Measurements from ENCODE around the gene PAX8. TPM values are rescaled to one million over a fixed set of nuclear protein-coding genes. Genes with fewer than 3 reads are reported as not detected.
"Not testable (repeated sequence)": the region's sequence is repeated elsewhere in the genome, so short reads cannot be mapped to it uniquely, and the experiment has no call there.

The PAX8 gene
- total and polyA plus RNA-seq, 2 experiments from 2014 or later: 0.16 TPM; not detected in 1

DNA sequence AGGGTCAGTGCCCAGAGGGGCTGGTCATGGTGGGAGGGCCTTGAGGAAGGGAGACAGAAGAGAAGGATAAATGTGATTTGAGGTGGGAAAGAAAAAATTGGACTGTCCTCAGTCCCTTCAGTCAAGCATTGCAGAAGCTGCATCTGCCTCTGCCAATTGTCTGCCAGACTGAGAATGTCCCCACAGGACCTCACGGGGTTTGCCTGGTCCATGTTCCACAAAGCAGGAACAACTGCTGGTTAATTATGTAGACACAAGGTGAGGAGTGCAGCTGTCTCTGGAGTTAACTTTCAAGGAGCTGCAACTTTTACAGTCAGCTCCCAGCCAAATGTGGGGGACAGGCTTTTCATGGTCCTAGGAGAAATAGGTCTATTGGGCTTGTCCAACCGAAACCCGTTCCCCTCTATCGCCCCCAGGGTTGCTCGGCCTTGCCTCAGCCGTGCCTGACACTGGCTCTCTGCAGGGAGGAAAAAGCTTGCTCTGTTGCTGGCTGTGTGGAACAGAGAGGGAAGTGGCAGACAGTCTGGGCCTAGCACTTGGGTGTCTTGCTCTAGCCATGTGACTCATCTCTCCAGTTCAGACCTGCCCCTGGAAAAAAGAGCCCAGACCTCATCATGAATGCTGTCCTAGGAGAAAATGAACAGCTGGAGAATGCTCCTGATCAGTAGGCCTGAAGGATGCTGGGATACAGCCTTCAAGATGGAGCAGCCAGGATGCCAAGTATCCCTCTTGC is 31.1 kb upstream of the PAX8 start:
- Histone ChIP-seq H4K20me1 (ENCODE audit: insufficient read depth, poor library complexity, severe bottlenecking) (no peaks in the 10 kb centered on the region), H3K4me3 (no peak overlapping the region), H3K36me3 (replicated peaks; ENCODE audit: insufficient read depth, low read depth) (no peaks in the 10 kb centered on the region), H3K27me3 (no peaks in the 10 kb centered on the region), H3K4me1 (ENCODE audit: insufficient read depth) (no peaks in the 10 kb centered on the region), H3K9me2 (replicated peaks; ENCODE audit: insufficient read depth) (no peaks in the 10 kb centered on the region), H3K79me2 (no peaks in the 10 kb centered on the region), H3K27ac (no peak overlapping the region), H2AFZ (no peak overlapping the region), H3K9me3 (ENCODE audit: low read depth) (no peaks in the 10 kb centered on the region), H3K4me2 (no peak overlapping the region)
- no peak for TF ChIP-seq CTCF (IDR thresholded peaks at IDR 0.05; ENCODE audit: poor library complexity)
- no peak for TF ChIP-seq EZH2 (IDR thresholded peaks at IDR 0.05; ENCODE audit: borderline replicate concordance)
- TF ChIP-seq EZH2phosphoT487 (IDR thresholded peaks at IDR 0.05; ENCODE audit: low read depth, severe bottlenecking, unreplicated experiment): no peak
- 85% methylated on average over 6 of the region's 6 CpGs for WGBS (ENCODE audit: low lambda C conversion rate, missing lambda C conversion rate)
- no peak for DNase-seq (ENCODE audit: low spot score)

DNA sequence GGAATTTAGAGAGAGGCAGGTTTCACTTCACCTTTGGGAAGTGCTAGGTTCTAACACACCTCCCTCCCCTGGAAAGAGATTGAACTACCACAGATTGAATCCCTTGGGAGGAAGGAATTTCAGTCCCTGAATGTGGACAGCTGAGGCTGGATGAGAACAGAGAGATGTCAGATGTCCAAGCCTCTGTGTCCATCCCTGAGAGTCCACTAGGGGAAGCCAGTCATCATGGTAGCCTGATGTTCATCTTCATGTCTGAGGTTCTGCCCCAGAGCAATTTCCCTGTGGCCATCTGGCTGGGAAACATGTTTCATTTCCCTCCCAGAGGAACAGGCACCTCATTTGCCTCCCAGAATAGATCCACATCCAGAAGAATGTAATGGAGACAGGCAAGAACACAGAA is 30.1 kb upstream of the PAX8 start:
- H3K79me2 ChIP-seq; DNase-seq (ENCODE audit: low spot score); H3K9me3 ChIP-seq (ENCODE audit: low read depth); H3K4me1 ChIP-seq (ENCODE audit: insufficient read depth); H3K4me2 ChIP-seq; H4K20me1 ChIP-seq (ENCODE audit: insufficient read depth, poor library complexity, severe bottlenecking); H3K27ac ChIP-seq; H2AFZ ChIP-seq; H3K4me3 ChIP-seq; H3K27me3 ChIP-seq; H3K36me3 ChIP-seq (replicated peaks; ENCODE audit: insufficient read depth, low read depth); H3K9me2 ChIP-seq (replicated peaks; ENCODE audit: insufficient read depth): not testable (repeated sequence)

GRCh38 chr2:113306207-113306606 is 27.5 kb upstream of the PAX8 start:
- H3K9me3 ChIP-seq (ENCODE audit: low read depth); H3K27ac ChIP-seq; H3K27me3 ChIP-seq; H3K4me1 ChIP-seq (ENCODE audit: insufficient read depth); H4K20me1 ChIP-seq (ENCODE audit: insufficient read depth, poor library complexity, severe bottlenecking); H3K4me3 ChIP-seq; H3K4me2 ChIP-seq; H3K9me2 ChIP-seq (replicated peaks; ENCODE audit: insufficient read depth); H3K36me3 ChIP-seq (replicated peaks; ENCODE audit: insufficient read depth, low read depth); DNase-seq (ENCODE audit: low spot score); H3K79me2 ChIP-seq; H2AFZ ChIP-seq: not testable (repeated sequence)
- WGBS (ENCODE audit: low lambda C conversion rate, missing lambda C conversion rate): 79% methylated on average over 4 of the region's 4 CpGs

DNA sequence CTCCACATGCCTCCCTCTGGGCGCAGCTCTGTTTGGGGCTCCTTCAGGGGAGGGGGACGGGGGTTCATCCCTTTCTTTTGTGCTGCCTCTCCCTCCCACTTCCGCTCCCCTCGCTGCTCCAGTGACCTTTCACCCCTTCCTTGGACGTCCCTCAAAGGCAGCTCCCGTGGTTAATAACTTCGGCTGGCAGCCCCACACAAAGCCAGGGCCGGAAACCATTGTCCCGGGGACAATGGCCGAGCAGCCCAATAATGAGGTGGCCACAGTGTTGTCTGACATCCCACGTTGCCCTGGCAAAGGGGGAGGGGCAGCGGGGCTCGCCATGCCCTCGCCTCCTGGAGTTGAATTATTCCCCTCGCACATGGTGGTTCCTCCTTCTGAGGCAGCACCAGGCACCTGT is 27.0 kb upstream of the PAX8 start:
- H2AFZ ChIP-seq; H3K9me3 ChIP-seq (ENCODE audit: low read depth); DNase-seq (ENCODE audit: low spot score); H3K4me1 ChIP-seq (ENCODE audit: insufficient read depth); H3K27me3 ChIP-seq; H3K9me2 ChIP-seq (replicated peaks; ENCODE audit: insufficient read depth); H3K4me3 ChIP-seq; H3K36me3 ChIP-seq (replicated peaks; ENCODE audit: insufficient read depth, low read depth); H3K27ac ChIP-seq; H3K4me2 ChIP-seq; H4K20me1 ChIP-seq (ENCODE audit: insufficient read depth, poor library complexity, severe bottlenecking); H3K79me2 ChIP-seq: not testable (repeated sequence)
- WGBS (ENCODE audit: low lambda C conversion rate, missing lambda C conversion rate): 66% methylated on average over 13 of the region's 15 CpGs

- TF ChIP-seq CTCF (IDR thresholded peaks at IDR 0.05; ENCODE audit: poor library complexity) (no peak), EZH2 (IDR thresholded peaks at IDR 0.05; ENCODE audit: borderline replicate concordance) (no peak), EZH2phosphoT487 (IDR thresholded peaks at IDR 0.05; ENCODE audit: low read depth, severe bottlenecking, unreplicated experiment) (no peak)
- Histone ChIP-seq H3K4me2 (no peak overlapping the region), H4K20me1 (ENCODE audit: insufficient read depth, poor library complexity, severe bottlenecking) (no peaks in the 10 kb centered on the region), H3K4me1 (ENCODE audit: insufficient read depth) (no peaks in the 10 kb centered on the region), H3K9me2 (replicated peaks; ENCODE audit: insufficient read depth) (no peaks in the 10 kb centered on the region), H3K4me3 (no peak overlapping the region), H2AFZ (no peak overlapping the region), H3K27me3 (no peaks in the 10 kb centered on the region), H3K27ac (no peak overlapping the region), H3K36me3 (replicated peaks; ENCODE audit: insufficient read depth, low read depth) (no peaks in the 10 kb centered on the region), H3K79me2 (no peaks in the 10 kb centered on the region), H3K9me3 (ENCODE audit: low read depth) (no peaks in the 10 kb centered on the region)
- DNase-seq (ENCODE audit: low spot score): no peak
- 96% methylated on average over 6 of the region's 6 CpGs for WGBS (ENCODE audit: low lambda C conversion rate, missing lambda C conversion rate)
Measured at GRCh38 chr2:113305146-113305545, 26.4 kb upstream of the PAX8 start.

Measured in hepatocyte (in vitro differentiated cells).